IMR-90 (cell line): Measurements from ENCODE around the gene CFAP298. TPM values are rescaled to one million over a fixed set of nuclear protein-coding genes. Genes with fewer than 3 reads are reported as not detected.

Experiments
- ATAC-seq: fragments of 200-7000 bp; cut with Tn5 transposase; 2 replicates; pipeline ENCODE4 v1.9.1; 2020; ENCODE audit warnings: low read depth, mild to moderate bottlenecking, moderate library complexity
- BruUV-seq: library from RNA; stranded (reverse); fragments of 400-500 nt; replicated peaks from 2 replicates; lab custom pipeline; 2021; lab: Mats Ljungman, UMichigan
- CTCF ChIA-PET: fragments of 300-600 bp; formaldehyde crosslinking; extraction: SDS; loops from one replicate; lab custom pipeline; 2021; ENCODE audit warnings: antibody characterized with exemption; lab: Yijun Ruan, JAX
- POLR2A ChIA-PET: fragments of 300-600 bp; sonication (Branson Sonifier 250); formaldehyde crosslinking; loops from one replicate; lab custom pipeline; 2022; ENCODE audit warnings: antibody characterized with exemption; ENCODE audit not compliant: unreplicated experiment; lab: Charles Lee
- DNase-seq: peaks from one replicate; pipeline ENCODE4 v3.0.0; 2013
- H2AFZ ChIP-seq: replicated peaks from 2 replicates; pipeline ENCODE3; 2013; ENCODE audit warnings: low read length, mild to moderate bottlenecking; ENCODE audit not compliant: poor library complexity
- H2AK5ac ChIP-seq: 2 replicates; pipeline ENCODE4 v1.6.1; 2013; ENCODE audit warnings: low read depth, low read length, inconsistent platforms
- H2AK9ac ChIP-seq: replicated peaks from 2 replicates; pipeline ENCODE3; 2013; ENCODE audit warnings: mild to moderate bottlenecking, low read depth, low read length, moderate library complexity; ENCODE audit not compliant: poor library complexity
- H2BK120ac ChIP-seq: 2 replicates; pipeline ENCODE4 v1.6.1; 2013; ENCODE audit warnings: low read depth, low read length, inconsistent platforms
- H2BK15ac ChIP-seq: 3 replicates; pipeline ENCODE4 v1.6.1; 2013; ENCODE audit warnings: low read depth, low read length, inconsistent platforms
- H2BK20ac ChIP-seq: 2 replicates; pipeline ENCODE4 v1.6.1; 2013; ENCODE audit warnings: low read depth, mild to moderate bottlenecking, inconsistent platforms, low read length, moderate library complexity
- H2BK5ac ChIP-seq: 2 replicates; pipeline ENCODE4 v1.6.1; 2013; ENCODE audit warnings: mild to moderate bottlenecking, low read depth, low read length, inconsistent platforms; ENCODE audit not compliant: poor library complexity, severe bottlenecking
- H3K14ac ChIP-seq: replicated peaks from 2 replicates; pipeline ENCODE4 v1.6.1; 2013; ENCODE audit warnings: low read depth, low read length, inconsistent platforms
- H3K18ac ChIP-seq: 2 replicates; pipeline ENCODE4 v1.6.1; 2013; ENCODE audit warnings: low read depth, low read length, control low read depth
- H3K23ac ChIP-seq: 2 replicates; pipeline ENCODE4 v1.6.1; 2013; ENCODE audit warnings: low read depth, low read length, inconsistent platforms
- H3K27ac ChIP-seq: 2 replicates; pipeline ENCODE4 v1.5.1; 2013; ENCODE audit warnings: mild to moderate bottlenecking, control low read depth, low read length; ENCODE audit not compliant: insufficient read depth
- H3K27me3 ChIP-seq: 2 replicates; pipeline ENCODE4 v1.6.1; 2013; ENCODE audit warnings: low read length; ENCODE audit not compliant: control insufficient read depth, insufficient read depth
- H3K36me3 ChIP-seq: 2 replicates; pipeline ENCODE4 v1.6.1; 2013; ENCODE audit warnings: low read length, mixed read lengths; ENCODE audit not compliant: control insufficient read depth, insufficient read depth
- H3K4ac ChIP-seq: 2 replicates; pipeline ENCODE4 v1.6.1; 2013; ENCODE audit warnings: low read depth, low read length, inconsistent platforms
- H3K4me1 ChIP-seq: 2 replicates; pipeline ENCODE4 v1.6.1; 2013; ENCODE audit warnings: low read length, mixed read lengths; ENCODE audit not compliant: control insufficient read depth, insufficient read depth
- H3K4me2 ChIP-seq: 2 replicates; pipeline ENCODE4 v1.6.1; 2013; ENCODE audit warnings: low read depth, mild to moderate bottlenecking, control low read depth, low read length, moderate library complexity
- H3K4me3 ChIP-seq: 2 replicates; pipeline ENCODE4 v1.5.1; 2013; ENCODE audit warnings: low read depth, mild to moderate bottlenecking, control low read depth, low read length, moderate library complexity; ENCODE audit not compliant: insufficient read depth
- H3K56ac ChIP-seq: 2 replicates; pipeline ENCODE4 v1.6.1; 2013; ENCODE audit warnings: low read length, inconsistent platforms; ENCODE audit not compliant: insufficient read depth; ENCODE audit errors: extremely low read depth
- H3K79me1 ChIP-seq, 2 experiments: 2 replicates each; pipeline ENCODE4 v1.6.1; 2013; ENCODE audit warnings: low read length in 2 of 2, inconsistent platforms in 1 of 2, low read depth in 1 of 2
- H3K9ac ChIP-seq: 2 replicates; pipeline ENCODE4 v1.6.1; 2013; ENCODE audit warnings: low read depth, low read length, control low read depth
- H3K9me1 ChIP-seq: 2 replicates; pipeline ENCODE4 v1.6.1; 2013; ENCODE audit warnings: low read length, inconsistent platforms; ENCODE audit not compliant: insufficient read depth
- H3K9me3 ChIP-seq: 2 replicates; pipeline ENCODE4 v1.6.1; 2013; ENCODE audit warnings: low read length; ENCODE audit not compliant: control insufficient read depth, insufficient read depth
- H4K20me1 ChIP-seq: 2 replicates; pipeline ENCODE4 v1.6.1; 2013; ENCODE audit warnings: low read length, inconsistent platforms; ENCODE audit not compliant: insufficient read depth
- H4K5ac ChIP-seq: 2 replicates; pipeline ENCODE4 v1.6.1; 2013; ENCODE audit warnings: mild to moderate bottlenecking, low read depth, low read length, control low read depth
- H4K8ac ChIP-seq, 2 experiments: 2 replicates each; pipeline ENCODE4 v1.6.1; 2013; ENCODE audit warnings: low read depth in 2 of 2, low read length in 2 of 2, control low read depth in 1 of 2, inconsistent platforms in 1 of 2
- H4K91ac ChIP-seq: 2 replicates; pipeline ENCODE4 v1.6.1; 2013; ENCODE audit warnings: low read depth, low read length, inconsistent platforms; ENCODE audit not compliant: insufficient read depth
- CEBPB ChIP-seq: IDR thresholded peaks from 2 replicates; pipeline ENCODE4 v1.6.1; 2012; ENCODE audit warnings: low read depth, low read length, improper control_type of control experiment
- POLR2A ChIP-seq: IDR thresholded peaks from 2 replicates; pipeline ENCODE4 v1.6.1; 2012; ENCODE audit warnings: mild to moderate bottlenecking, low read depth, low read length
- RFX5 ChIP-seq: IDR thresholded peaks from 2 replicates; pipeline ENCODE4 v1.8.0; 2012; ENCODE audit warnings: low read depth, mild to moderate bottlenecking, low read length, moderate library complexity
- WGBS, 2 experiments: methylation state at CpG; one replicate each; pipeline versions ENCODE4 v1.1.5 to v1.1.7; 2013; ENCODE audit warnings: missing lambda C conversion rate in 2 of 2; ENCODE audit not compliant: insufficient read length in 1 of 2; ENCODE audit errors: extremely low coverage in 2 of 2; 5-methylcytosine and 5-hydroxymethylcytosine counted together
- dilution Hi-C: fragments of 300-500 bp; cut with HindIII; formaldehyde crosslinking; loops from one replicate; pipeline ENCODE4 v1.14.3; 2018; ENCODE audit warnings: low sequenced_read_pairs; ENCODE audit not compliant: unreplicated experiment
- in situ Hi-C: fragments of 300-500 bp; cut with MboI; formaldehyde crosslinking; loops from 3 replicates; pipeline ENCODE4 v1.14.3; 2019; ENCODE audit warnings: low sequenced_read_pairs, inconsistent platforms, mixed read lengths
- intact Hi-C: fragments of 100-400 bp; cut with micrococcal nuclease; formaldehyde crosslinking; loops from 2 replicates; pipeline ENCODE4 v1.10.0; 2022
- polyA plus RNA-seq, 3 experiments: library from polyadenylated mRNA; depleted of rRNA; stranded (reverse); fragments of >200 nt; gene quantifications; 2 replicates each; pipeline ENCODE4 v1.2.3, GENCODE V29; 2012; ENCODE audit warnings: low replicate concordance in 1 of 3
- total RNA-seq: library from RNA; depleted of rRNA; stranded (reverse); fragments of >200 nt; gene quantifications from 2 replicates; pipeline ENCODE4 v1.2.3, GENCODE V29; 2012
- TF ChIP-seq, protein P1 (sequence below): conservative IDR thresholded peaks from 2 replicates; pipeline ENCODE4 v1.5.1; 2012; ENCODE audit warnings: mild to moderate bottlenecking, low read depth, low read length, improper control_type of control experiment

Gene CFAP298
- total and polyA plus RNA-seq, 2 of the 4 experiments (the other 2 are of a cell fraction) = 8.1 to 25.7 TPM

GRCh38 chr21:32562915-32563314 is 49.3 kb downstream of the CFAP298 start:
- no peak overlapping the region for H2AK9ac ChIP-seq
- no peak overlapping the region for H3K4me2 ChIP-seq
- H2BK20ac ChIP-seq = no peak overlapping the region
- H3K4ac ChIP-seq = no peak overlapping the region
- WGBS, 2 experiments = no CpG with 5 or more reads among the region's 2 CpGs
- H3K27ac ChIP-seq = no peak overlapping the region
- BruUV-seq = no TSS peak
- H2BK5ac ChIP-seq = no peak overlapping the region
- H3K9me1 ChIP-seq = no peaks in the 10 kb centered on the region
- no peak overlapping the region for H4K91ac ChIP-seq
- DNase-seq (no peak), ATAC-seq (no peak)
- ChIA-PET CTCF (no interaction called here), POLR2A (no interaction called here)
- no peaks in the 10 kb centered on the region; the same call in 1 of the 2 replicates for H3K9me3 ChIP-seq
- no peak overlapping the region for H3K56ac ChIP-seq
- no peak overlapping the region for H4K5ac ChIP-seq
- no peak overlapping the region for H3K9ac ChIP-seq
- no peaks in the 10 kb centered on the region for H3K4me1 ChIP-seq
- no peaks in the 10 kb centered on the region for H4K20me1 ChIP-seq
- H3K36me3 ChIP-seq = no peaks in the 10 kb centered on the region
- H4K8ac ChIP-seq = no peak overlapping the region; a peak in 1 of 4 replicates
- no peak overlapping the region for H2BK120ac ChIP-seq
- in situ Hi-C loops = no loop called here
- H3K27me3 ChIP-seq = no peaks in the 10 kb centered on the region
- H3K18ac ChIP-seq = no peak overlapping the region
- no peak overlapping the region for H2AK5ac ChIP-seq
- no peak overlapping the region for H3K14ac ChIP-seq
- intact Hi-C loops = loop anchor here (1.0 to 5.0 kb wide), 2 partner anchors 41 to 160 kb away; no protein-coding TSS in a partner anchor
- H3K4me3 ChIP-seq = no peak overlapping the region
- no peaks in the 10 kb centered on the region for H3K79me1 ChIP-seq
- TF ChIP-seq, protein P1, sequence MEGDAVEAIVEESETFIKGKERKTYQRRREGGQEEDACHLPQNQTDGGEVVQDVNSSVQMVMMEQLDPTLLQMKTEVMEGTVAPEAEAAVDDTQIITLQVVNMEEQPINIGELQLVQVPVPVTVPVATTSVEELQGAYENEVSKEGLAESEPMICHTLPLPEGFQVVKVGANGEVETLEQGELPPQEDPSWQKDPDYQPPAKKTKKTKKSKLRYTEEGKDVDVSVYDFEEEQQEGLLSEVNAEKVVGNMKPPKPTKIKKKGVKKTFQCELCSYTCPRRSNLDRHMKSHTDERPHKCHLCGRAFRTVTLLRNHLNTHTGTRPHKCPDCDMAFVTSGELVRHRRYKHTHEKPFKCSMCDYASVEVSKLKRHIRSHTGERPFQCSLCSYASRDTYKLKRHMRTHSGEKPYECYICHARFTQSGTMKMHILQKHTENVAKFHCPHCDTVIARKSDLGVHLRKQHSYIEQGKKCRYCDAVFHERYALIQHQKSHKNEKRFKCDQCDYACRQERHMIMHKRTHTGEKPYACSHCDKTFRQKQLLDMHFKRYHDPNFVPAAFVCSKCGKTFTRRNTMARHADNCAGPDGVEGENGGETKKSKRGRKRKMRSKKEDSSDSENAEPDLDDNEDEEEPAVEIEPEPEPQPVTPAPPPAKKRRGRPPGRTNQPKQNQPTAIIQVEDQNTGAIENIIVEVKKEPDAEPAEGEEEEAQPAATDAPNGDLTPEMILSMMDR = no peak
- TF ChIP-seq CEBPB (no peak), RFX5 (no peak), POLR2A (no peak)
- dilution Hi-C loops = no loop called here
- no peak overlapping the region for H3K23ac ChIP-seq
- no peak overlapping the region for H2AFZ ChIP-seq
- no peak overlapping the region for H2BK15ac ChIP-seq
